ENCODE measurements around the gene SGK2. TPM values are rescaled to one million over a fixed set of nuclear protein-coding genes. Genes with fewer than 3 reads are reported as not detected.

The SGK2 gene
- polyA plus RNA-seq, 1 of the 3 experiments (the other 2 are of a cell fraction) = 0.21 TPM

DNA sequence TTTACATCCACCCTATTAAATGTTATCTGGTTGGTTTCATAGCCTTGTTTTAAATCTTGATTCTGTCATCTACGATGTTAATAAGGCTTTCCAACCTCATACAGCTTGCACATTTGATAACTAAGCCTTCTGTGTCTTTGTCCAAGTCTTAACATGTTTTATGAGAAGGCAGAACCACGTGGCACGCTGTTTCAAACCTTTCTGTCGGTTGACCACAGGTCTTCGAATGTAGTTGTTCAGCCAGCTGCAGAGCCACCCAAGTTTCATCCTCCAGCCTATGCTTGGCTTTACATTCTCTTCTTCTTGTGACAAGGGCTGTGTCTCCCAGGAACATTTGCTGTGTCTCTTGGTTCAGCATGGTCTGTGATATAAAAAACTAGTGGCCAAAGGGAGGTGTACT lies 15.7 kb upstream of the SGK2 start (continued):
- TF ChIP-seq, protein P1, sequence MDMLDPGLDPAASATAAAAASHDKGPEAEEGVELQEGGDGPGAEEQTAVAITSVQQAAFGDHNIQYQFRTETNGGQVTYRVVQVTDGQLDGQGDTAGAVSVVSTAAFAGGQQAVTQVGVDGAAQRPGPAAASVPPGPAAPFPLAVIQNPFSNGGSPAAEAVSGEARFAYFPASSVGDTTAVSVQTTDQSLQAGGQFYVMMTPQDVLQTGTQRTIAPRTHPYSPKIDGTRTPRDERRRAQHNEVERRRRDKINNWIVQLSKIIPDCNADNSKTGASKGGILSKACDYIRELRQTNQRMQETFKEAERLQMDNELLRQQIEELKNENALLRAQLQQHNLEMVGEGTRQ (IDR thresholded peaks at IDR 0.05; ENCODE audit: borderline replicate concordance, low read depth, low read length) = no peak
- TF ChIP-seq GABPA (IDR thresholded peaks at IDR 0.05; ENCODE audit: low read depth) (no peak), TAF1 (IDR thresholded peaks at IDR 0.05; ENCODE audit: borderline replicate concordance, low read depth, low read length) (no peak), FOSL2 (IDR thresholded peaks at IDR 0.05; ENCODE audit: borderline replicate concordance, low read depth) (no peak)

DNA sequence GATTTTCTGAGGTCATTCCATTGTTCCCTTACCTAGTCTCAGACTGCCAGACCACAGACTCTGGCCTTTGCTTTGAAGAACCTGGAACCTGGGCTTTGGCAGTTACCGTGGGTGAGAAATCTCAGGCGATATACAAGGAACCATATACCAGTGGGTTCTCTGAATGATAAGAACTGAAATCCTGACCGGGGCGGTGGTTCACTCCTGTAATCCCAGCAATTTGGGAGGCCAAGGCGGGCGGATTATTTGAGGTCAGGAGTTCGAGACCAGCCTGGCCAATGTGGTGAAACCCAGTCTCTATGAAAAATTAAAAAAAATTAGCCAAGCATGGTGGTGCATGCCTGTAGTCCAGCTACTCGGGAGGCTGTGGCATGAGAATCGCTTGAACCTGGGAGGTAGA lies 14.3 kb upstream of the SGK2 start:
- Histone ChIP-seq H3K9me2 (no peaks in the 10 kb centered on the region), H3K79me2 (ENCODE audit: insufficient read depth) (no peaks in the 10 kb centered on the region), H3K4me2 (no peak overlapping the region), H4K20me1 (ENCODE audit: insufficient read depth) (no peaks in the 10 kb centered on the region), H3K27ac (ENCODE audit: low read depth in 2 of 2, low read length in 1 of 2) (no peak overlapping the region), H3K4me3 (ENCODE audit: low read depth in 2 of 2, low read length in 1 of 2) (no peak overlapping the region), H2AFZ (ENCODE audit: low read depth) (no peak overlapping the region), H3K27me3 (ENCODE audit: insufficient read depth) (no peaks in the 10 kb centered on the region), H3F3A (replicated peaks; ENCODE audit: insufficient read depth) (peaks cover 4% of the 10 kb centered on the region), H3K4me1 (ENCODE audit: control insufficient read depth in 1 of 2, insufficient read depth in 2 of 2, low read depth in 1 of 2, low read length in 1 of 2) (no peaks in the 10 kb centered on the region; a peak in 2 of 4 replicates), H3K36me3 (replicated peaks in 1 of 2; ENCODE audit: control insufficient read depth in 1 of 2, insufficient read depth in 2 of 2, low read length in 1 of 2) (peaks cover 0 to 3% of the 10 kb centered on the region in 2 experiments), H3K9me3 (no peaks in the 10 kb centered on the region), H3K9ac (no peak overlapping the region)
- CTCF ChIA-PET = no interaction called here
- POLR2A ChIA-PET = no interaction called here
- 86% methylated on average over 9 of the region's 9 CpGs for WGBS (ENCODE audit: low lambda C conversion rate)
- DNase-seq = no peak
- no peak for TF ChIP-seq RAD21 (IDR thresholded peaks at IDR 0.05; ENCODE audit: low read length)
- TF ChIP-seq TAF1 (IDR thresholded peaks at IDR 0.05; ENCODE audit: borderline replicate concordance, low read depth, low read length) = no peak
- no peak for TF ChIP-seq YY1 (IDR thresholded peaks at IDR 0.05; ENCODE audit: low read depth)
- TF ChIP-seq NRF1 (IDR thresholded peaks at IDR 0.05; ENCODE audit: low read depth, low read length) = no peak
- no peak for TF ChIP-seq POLR2AphosphoS5 (IDR thresholded peaks at IDR 0.05; ENCODE audit: low read depth, low read length)
- no peak for TF ChIP-seq FOXM1 (IDR thresholded peaks at IDR 0.05; ENCODE audit: low read depth)
- TF ChIP-seq, protein P2, sequence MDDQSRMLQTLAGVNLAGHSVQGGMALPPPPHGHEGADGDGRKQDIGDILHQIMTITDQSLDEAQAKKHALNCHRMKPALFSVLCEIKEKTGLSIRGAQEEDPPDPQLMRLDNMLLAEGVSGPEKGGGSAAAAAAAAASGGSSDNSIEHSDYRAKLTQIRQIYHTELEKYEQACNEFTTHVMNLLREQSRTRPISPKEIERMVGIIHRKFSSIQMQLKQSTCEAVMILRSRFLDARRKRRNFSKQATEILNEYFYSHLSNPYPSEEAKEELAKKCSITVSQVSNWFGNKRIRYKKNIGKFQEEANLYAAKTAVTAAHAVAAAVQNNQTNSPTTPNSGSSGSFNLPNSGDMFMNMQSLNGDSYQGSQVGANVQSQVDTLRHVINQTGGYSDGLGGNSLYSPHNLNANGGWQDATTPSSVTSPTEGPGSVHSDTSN (IDR thresholded peaks at IDR 0.05) = no peak
- no peak for TF ChIP-seq MXI1 (IDR thresholded peaks at IDR 0.05; ENCODE audit: low read depth, low read length)
- TF ChIP-seq RFX5 (IDR thresholded peaks at IDR 0.05; ENCODE audit: low read length) = no peak
- TF ChIP-seq, protein P3, sequence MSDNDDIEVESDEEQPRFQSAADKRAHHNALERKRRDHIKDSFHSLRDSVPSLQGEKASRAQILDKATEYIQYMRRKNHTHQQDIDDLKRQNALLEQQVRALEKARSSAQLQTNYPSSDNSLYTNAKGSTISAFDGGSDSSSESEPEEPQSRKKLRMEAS (IDR thresholded peaks at IDR 0.05; ENCODE audit: low read depth) = no peak
- no peak for TF ChIP-seq RCOR1 (IDR thresholded peaks at IDR 0.05; ENCODE audit: low read length)
- TF ChIP-seq SMC3 (IDR thresholded peaks at IDR 0.05; ENCODE audit: low read depth, low read length) = no peak
- TF ChIP-seq, protein P1 (IDR thresholded peaks at IDR 0.05; ENCODE audit: borderline replicate concordance, low read depth, low read length) = no peak
- TF ChIP-seq EP300 (IDR thresholded peaks at IDR 0.05; ENCODE audit: borderline replicate concordance in 1 of 2, low read depth in 1 of 2, low read length in 1 of 2) = no peak
- TF ChIP-seq RXRA (IDR thresholded peaks at IDR 0.05; ENCODE audit: borderline replicate concordance, low read depth) = no peak
- TF ChIP-seq FOXJ3 (CRISPR knock-in tag; IDR thresholded peaks at IDR 0.05) = no peak
- TF ChIP-seq JUND (IDR thresholded peaks at IDR 0.05) = no peak
